HG03571 (cell line): ENCODE results near the gene MBD2.
A peak's percentile ranks its signal among the peaks of the same experiment; 100 is the strongest.
"Not testable (repeated sequence)": the region's sequence is repeated elsewhere in the genome, so short reads cannot be mapped to it uniquely, and the experiment has no call there.

Experiments
- ATAC-seq: cut with Tn5 transposase; IDR thresholded peaks from one replicate; pipeline ENCODE4 v1.9.1; 2021; ENCODE audit not compliant: unreplicated experiment

MBD2 gene

DNA sequence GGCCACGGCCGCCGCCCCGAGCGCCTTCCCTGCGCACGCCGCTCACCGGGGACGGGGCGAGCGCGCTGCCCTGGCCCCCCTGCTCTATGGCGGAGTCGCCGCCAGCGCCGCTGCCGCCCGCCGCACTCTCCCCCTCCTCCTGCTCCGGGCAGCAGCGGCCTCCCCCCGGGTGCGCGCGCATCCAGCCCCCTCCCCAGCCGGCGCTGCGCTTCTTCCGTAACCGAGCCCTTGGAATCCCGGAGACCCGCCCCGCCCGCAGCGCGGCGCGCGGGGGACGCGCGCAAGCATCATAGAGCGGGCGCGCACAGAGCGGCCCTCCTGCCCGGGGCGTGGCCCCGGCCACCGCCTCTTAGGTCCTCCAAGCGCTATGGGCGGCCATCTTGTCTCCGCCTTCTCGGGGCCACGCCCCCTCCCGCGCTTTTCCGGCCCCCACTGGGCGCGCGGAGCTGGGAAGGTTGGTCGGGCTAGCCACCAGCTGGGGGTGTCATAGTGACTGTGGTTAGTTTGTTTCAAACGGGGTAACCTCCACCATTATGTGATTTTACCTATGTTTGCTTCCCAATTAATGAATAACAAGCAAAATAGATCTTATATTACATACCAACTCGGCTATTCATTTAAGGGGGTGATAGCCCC is at the start of gene MBD2:
TSS of gene MBD2 (minus strand) at position 291 of the 636 bp plus-strand sequence. CDS start at position 181, 110 bp downstream.
- peak; percentile 88 for ATAC-seq

DNA sequence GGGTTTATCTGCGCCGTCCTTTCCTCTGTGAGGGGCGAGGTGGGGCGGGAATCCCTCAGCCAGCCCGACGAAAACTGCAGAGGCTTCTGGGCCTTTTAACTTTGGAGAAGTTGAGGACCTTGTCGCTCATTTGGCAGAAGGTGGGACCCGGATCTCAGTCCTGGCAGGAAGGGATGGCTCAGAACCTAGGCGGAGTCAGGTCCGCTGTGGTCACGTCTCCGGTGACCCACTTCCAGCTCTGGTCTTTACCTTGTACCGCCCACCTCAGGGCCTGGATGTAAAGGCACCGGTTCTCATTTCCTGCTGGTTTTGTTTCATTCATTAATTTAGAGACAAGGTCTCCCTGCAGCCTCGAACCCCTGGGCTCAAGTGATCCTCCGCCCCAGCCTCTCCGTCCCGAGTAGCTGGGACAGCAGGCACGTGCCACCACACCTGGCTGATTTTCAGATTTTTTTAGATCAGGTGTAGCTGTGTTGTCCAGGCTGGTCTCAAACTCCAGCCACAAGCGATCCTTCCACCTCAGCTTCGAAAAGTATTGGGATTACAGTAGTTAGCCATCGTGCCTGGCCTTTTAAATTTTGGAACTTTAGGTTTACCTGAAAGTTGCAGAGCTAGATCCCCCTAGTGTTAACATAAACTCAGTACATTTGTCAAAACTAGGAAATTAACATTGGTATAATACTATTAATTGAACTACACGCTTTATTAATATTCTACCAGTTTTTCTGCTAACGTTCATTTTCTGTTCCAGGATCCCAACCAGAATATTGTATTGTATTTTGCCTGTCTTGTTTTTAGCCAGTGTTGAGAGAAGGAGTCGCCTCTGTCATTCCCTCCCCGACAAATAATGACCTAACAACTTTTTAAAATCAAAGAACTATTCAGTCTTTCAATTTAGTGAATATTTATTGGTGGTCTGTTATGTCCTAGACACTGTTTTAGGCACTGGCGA is 45.7 kb upstream of the MBD2 start:
- peak; percentile 38 for ATAC-seq

DNA sequence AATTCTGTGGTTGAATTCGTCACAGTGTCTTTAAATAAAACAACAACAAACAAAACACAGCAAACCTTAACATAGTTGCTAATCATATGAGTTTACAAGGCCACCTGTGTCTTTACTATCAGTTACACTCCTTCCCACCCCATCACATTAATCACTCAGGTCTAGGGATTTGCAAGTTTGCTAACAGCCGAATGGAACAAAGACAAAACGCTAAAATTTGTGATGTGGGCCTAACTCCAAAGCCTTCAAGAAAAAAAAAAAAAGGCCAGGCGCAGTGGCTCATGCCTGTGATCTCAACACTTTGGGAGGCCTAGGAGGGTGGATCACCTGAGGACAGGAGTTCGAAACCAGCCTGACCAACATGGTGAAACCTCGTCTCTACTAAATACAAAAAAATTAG is 44.3 kb upstream of the MBD2 start:
- no peak for ATAC-seq

- ATAC-seq, result no peak
These were observed 43.2 kb upstream of the MBD2 start for GRCh38 chr18:54267701-54268100.

DNA sequence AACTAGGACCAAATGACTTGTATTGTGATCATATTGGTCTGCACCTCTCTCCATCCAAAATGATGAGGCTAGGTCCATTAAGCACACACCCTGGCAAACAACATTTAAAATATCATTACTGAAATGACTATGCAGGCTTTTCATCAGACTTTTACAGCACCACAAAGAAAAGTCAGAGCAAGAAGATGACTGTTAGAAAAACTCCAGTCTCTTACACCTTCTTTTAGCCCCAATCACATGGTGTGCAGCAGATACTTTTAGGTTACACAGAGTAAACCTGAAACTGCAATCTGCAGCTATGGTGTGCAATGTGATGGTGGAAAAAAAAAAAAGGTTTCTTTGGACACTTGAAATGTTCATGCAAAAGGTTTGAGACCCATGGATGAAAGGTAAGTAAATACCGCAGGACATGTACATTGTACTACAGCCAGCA is 39.5 kb upstream of the MBD2 start:
- ATAC-seq, result peak; percentile 75

DNA sequence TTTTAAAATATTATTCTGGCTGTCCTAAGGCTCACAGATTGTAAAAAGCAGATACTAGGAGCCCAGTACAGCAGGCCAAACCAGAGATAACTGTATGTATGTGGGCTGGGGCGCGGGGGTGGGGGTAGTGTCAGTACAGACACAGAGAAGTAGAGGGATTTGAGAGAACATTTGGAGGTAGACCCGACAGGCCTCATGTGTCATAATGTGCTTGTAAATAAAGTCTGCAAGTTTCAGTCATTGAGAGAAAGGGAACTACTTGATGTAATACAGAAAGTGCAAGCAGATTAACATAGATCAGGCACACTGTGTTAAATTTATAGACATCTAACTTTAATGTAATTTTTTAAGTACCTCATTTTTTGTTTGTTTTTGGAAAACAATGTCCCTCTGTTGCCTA is 37.4 kb upstream of the MBD2 start:
- peak; percentile 74 for ATAC-seq

DNA sequence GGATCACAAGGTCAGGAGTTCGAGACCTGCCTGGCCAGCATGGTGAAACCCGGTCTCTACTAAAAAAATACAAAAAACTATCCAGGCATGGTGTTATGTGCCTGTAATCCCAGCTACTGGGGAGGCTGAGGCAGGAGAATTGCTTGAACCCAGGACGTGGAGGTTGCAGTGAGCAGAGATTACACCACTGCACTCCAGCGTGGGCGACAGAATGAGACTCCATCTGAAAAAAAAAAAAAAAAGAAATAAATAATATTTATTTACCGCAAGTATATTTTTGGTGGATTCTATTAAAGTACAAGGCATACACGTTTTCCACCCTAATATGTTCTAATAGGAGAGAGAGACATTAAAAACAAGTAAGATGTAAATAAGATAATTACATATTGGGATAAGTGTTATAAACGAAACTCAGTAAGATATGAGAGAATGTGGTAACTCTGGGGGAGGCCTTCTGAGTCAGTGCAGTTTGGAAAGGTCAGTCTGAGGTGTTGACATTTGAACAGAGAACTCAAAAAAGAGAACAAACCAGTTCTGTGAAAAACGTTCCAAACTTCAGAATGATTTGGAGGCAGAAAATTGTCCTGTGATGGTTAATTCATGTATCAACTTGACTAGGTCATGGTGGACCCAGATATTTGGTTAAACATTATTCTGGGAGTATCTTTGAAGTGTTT is 36.1 kb upstream of the MBD2 start:
- no peak for ATAC-seq

DNA sequence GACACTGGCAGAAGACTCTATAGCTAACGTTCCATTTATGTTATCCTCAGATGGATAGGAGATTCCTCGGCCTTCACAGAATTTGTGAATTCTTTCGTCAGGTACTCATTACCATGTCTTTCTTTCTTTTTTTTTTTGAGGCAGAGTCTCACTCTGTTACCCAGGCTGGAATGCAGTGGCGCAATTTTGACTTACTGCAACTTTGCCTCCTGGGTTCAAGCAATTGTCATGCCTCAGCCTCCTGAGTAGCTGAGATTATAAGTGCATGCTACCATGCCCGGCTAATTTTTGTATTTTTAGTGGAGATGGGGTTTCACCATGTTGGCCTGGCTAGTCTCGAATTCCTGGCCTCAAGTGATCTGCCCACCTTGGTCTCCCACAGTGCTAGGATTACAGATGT is 33.3 kb upstream of the MBD2 start:
- not testable (repeated sequence) for ATAC-seq

- ATAC-seq, result no peak
These were observed 32.5 kb upstream of the MBD2 start for GRCh38 chr18:54257015-54257414.

DNA sequence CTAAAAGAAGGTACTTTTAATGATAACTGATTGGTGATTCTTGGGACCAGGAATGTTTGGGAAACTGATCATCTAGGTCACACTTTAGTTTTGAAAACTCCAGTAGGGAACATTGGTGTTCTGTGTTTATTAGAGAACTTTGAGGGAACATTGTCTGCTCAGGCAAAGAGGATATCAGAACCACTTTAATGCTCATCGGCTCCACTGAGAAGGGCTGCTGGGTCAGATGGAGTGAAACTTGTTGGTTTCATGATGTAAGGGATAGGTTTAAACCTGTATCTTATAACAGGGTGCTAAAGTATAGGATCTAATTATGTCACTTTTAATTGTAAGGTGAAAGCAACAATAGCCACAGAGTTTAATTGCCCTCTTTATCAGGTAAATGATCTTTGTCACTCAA is 30.7 kb upstream of the MBD2 start:
- no peak for ATAC-seq

- no peak for ATAC-seq
These were observed 29.8 kb upstream of the MBD2 start for GRCh38 chr18:54254265-54254758.

GRCh38 chr18:54251606-54252390 is 27.3 kb upstream of the MBD2 start:
- no peak for ATAC-seq

DNA sequence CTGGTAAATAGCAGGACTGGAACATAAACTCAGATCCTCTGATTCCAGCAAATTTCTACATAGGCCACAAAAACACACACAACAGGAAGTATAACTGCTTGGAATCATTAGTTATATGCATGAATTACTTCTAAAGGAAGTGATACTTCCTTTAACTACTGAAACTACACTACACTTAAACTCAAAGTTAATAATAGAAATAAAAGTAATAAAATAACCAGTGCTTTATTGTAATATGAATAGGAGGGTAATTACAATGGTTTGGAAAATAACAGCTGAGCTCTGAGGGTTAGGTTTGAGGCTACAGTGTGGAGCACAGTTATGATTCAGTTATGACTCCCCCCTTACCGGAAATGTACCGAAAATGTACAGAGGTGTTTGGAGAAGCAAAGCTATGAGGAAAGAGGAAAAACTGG is 26.4 kb upstream of the MBD2 start:
- peak; percentile 78 for ATAC-seq

- peak; percentile 35 for ATAC-seq
These were observed 23.2 kb upstream of the MBD2 start for GRCh38 chr18:54247511-54248175.

DNA sequence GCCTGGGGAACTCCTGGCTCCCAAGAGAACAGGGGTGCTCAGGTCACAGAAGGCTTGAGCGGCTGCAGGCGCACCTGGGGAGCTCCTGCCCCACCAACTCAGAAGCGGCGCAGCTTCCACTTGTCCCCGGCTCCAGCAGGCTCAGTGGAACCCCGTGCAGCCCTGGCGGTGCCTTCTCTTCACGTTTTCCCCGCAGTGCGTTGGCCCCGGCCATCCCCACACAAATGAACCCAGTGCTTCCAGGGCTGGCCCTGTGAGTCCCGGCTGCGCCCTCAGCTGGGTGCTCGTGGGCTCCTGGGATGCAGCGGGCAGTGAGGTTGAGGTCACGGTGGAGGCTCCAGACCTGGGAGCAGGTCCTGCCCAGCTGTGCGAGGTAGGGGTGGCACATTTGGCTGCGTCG is 17.9 kb upstream of the MBD2 start:
- ATAC-seq, result no peak

- no peak for ATAC-seq
These were observed 17.0 kb upstream of the MBD2 start for GRCh38 chr18:54241483-54241882.

- ATAC-seq, result no peak
These were observed 16.2 kb upstream of the MBD2 start for GRCh38 chr18:54240629-54241107.

DNA sequence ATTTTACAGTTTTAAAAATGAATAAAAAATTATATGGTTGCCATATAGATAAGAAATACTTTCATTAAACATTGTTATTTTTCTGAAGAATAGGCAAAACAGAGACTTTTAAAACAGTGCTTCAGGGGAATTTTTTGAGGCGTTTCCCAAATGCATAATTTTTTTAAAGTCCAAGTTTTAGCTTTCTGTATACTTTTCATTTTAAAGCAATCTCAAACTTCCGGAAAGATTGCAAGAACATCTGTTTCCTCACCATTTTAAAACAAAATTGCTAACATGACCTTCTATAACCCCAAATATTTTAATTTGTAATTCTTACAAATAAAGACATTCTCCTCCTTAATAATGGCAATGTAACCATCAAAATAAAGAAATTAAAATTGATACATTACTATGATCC is 15.1 kb upstream of the MBD2 start:
- ATAC-seq, result no peak

GRCh38 chr18:54239091-54239490 is 14.6 kb upstream of the MBD2 start:
- no peak for ATAC-seq
